IPS-18a (cell line): ENCODE measurements around the gene NARS2.
"Not testable (repeated sequence)": the region's sequence is repeated elsewhere in the genome, so short reads cannot be mapped to it uniquely, and the experiment has no call there.

Experiments used
- H3K27ac ChIP-seq: one replicate; pipeline ENCODE4 v1.5.1; 2013; ENCODE audit warnings: low read length
- H3K27me3 ChIP-seq: one replicate; pipeline ENCODE4 v1.6.1; 2013; ENCODE audit warnings: mild to moderate bottlenecking, low read length; ENCODE audit not compliant: control insufficient read depth, insufficient read depth
- H3K36me3 ChIP-seq: one replicate; pipeline ENCODE4 v1.6.1; 2013; ENCODE audit warnings: low read depth, low read length; ENCODE audit not compliant: control insufficient read depth
- H3K4me1 ChIP-seq: one replicate; pipeline ENCODE4 v1.6.1; 2013; ENCODE audit warnings: low read depth, low read length; ENCODE audit not compliant: control insufficient read depth
- H3K4me3 ChIP-seq: one replicate; pipeline ENCODE4 v1.5.1; 2013; ENCODE audit warnings: low read length
- H3K9ac ChIP-seq: one replicate; pipeline ENCODE4 v1.6.1; 2013; ENCODE audit warnings: mild to moderate bottlenecking, low read length, moderate library complexity
- H3K9me3 ChIP-seq: one replicate; pipeline ENCODE4 v1.6.1; 2013; ENCODE audit warnings: low read depth, low read length; ENCODE audit not compliant: control insufficient read depth

The NARS2 gene

GRCh38 chr11:78539506-78539905, 35.2 kb downstream of the NARS2 start:
- Histone ChIP-seq H3K27ac (no peak overlapping the region), H3K4me1 (no peaks in the 10 kb centered on the region), H3K4me3 (no peak overlapping the region), H3K27me3 (no peaks in the 10 kb centered on the region), H3K36me3 (peaks cover 6% of the 10 kb centered on the region), H3K9me3 (no peaks in the 10 kb centered on the region), H3K9ac (no peak overlapping the region)

GRCh38 chr11:78536933-78537332, 37.7 kb downstream of the NARS2 start:
- no peak overlapping the region for H3K9ac ChIP-seq
- no peaks in the 10 kb centered on the region for H3K9me3 ChIP-seq
- no peaks in the 10 kb centered on the region for H3K4me1 ChIP-seq
- H3K36me3 ChIP-seq = peaks cover 6% of the 10 kb centered on the region
- H3K4me3 ChIP-seq = no peak overlapping the region
- no peaks in the 10 kb centered on the region for H3K27me3 ChIP-seq
- no peak overlapping the region for H3K27ac ChIP-seq

GRCh38 chr11:78535920-78536319, 38.7 kb downstream of the NARS2 start:
- H3K27ac ChIP-seq = no peak overlapping the region
- no peak overlapping the region for H3K9ac ChIP-seq
- H3K27me3 ChIP-seq = no peaks in the 10 kb centered on the region
- H3K9me3 ChIP-seq = no peaks in the 10 kb centered on the region
- H3K36me3 ChIP-seq = peaks cover 6% of the 10 kb centered on the region
- H3K4me1 ChIP-seq = no peaks in the 10 kb centered on the region
- no peak overlapping the region for H3K4me3 ChIP-seq

- no peaks in the 10 kb centered on the region for H3K9me3 ChIP-seq
- no peaks in the 10 kb centered on the region for H3K4me1 ChIP-seq
- H3K4me3 ChIP-seq = no peak overlapping the region
- H3K9ac ChIP-seq = no peak overlapping the region
- H3K27ac ChIP-seq = no peak overlapping the region
- no peaks in the 10 kb centered on the region for H3K27me3 ChIP-seq
- H3K36me3 ChIP-seq = peaks cover 6% of the 10 kb centered on the region
These were observed 39.6 kb downstream of the NARS2 start for GRCh38 chr11:78535027-78535426.

GRCh38 chr11:78533399-78533798, 41.3 kb downstream of the NARS2 start:
- H3K27ac ChIP-seq = no peak overlapping the region

GRCh38 chr11:78532991-78533390, 41.7 kb downstream of the NARS2 start:
- Histone ChIP-seq H3K27ac (no peak overlapping the region), H3K4me3 (no peak overlapping the region), H3K9me3 (no peaks in the 10 kb centered on the region), H3K4me1 (no peaks in the 10 kb centered on the region), H3K27me3 (no peaks in the 10 kb centered on the region), H3K9ac (no peak overlapping the region), H3K36me3 (peaks cover 6% of the 10 kb centered on the region)

More at GRCh38 chr11:78533399-78533798, 41.3 kb downstream of the NARS2 start:
- H3K4me3 ChIP-seq = no peak overlapping the region
- no peaks in the 10 kb centered on the region for H3K27me3 ChIP-seq
- no peak overlapping the region for H3K9ac ChIP-seq
- H3K4me1 ChIP-seq = no peaks in the 10 kb centered on the region
- peaks cover 6% of the 10 kb centered on the region for H3K36me3 ChIP-seq
- no peaks in the 10 kb centered on the region for H3K9me3 ChIP-seq

GRCh38 chr11:78526497-78527146, 48.0 kb downstream of the NARS2 start:
- H3K27me3 ChIP-seq = no peaks in the 10 kb centered on the region
- no peak overlapping the region for H3K4me3 ChIP-seq
- H3K9ac ChIP-seq = no peak overlapping the region
- H3K36me3 ChIP-seq = no peaks in the 10 kb centered on the region
- H3K4me1 ChIP-seq = no peaks in the 10 kb centered on the region
- no peaks in the 10 kb centered on the region for H3K9me3 ChIP-seq
- H3K27ac ChIP-seq = no peak overlapping the region

- Histone ChIP-seq H3K9ac (no peak overlapping the region), H3K27me3 (no peaks in the 10 kb centered on the region), H3K9me3 (no peaks in the 10 kb centered on the region), H3K4me3 (no peak overlapping the region), H3K36me3 (no peaks in the 10 kb centered on the region), H3K27ac (no peak overlapping the region), H3K4me1 (no peaks in the 10 kb centered on the region)
These were observed 48.9 kb downstream of the NARS2 start for GRCh38 chr11:78525720-78526119.

GRCh38 chr11:78520230-78520629, 54.4 kb downstream of the NARS2 start:
- Histone ChIP-seq H3K4me3 (no peak overlapping the region), H3K9me3 (no peaks in the 10 kb centered on the region), H3K27ac (no peak overlapping the region), H3K4me1 (peaks cover under 1% of the 10 kb centered on the region), H3K9ac (no peak overlapping the region), H3K27me3 (no peaks in the 10 kb centered on the region), H3K36me3 (no peaks in the 10 kb centered on the region)

- peaks cover 5% of the 10 kb centered on the region for H3K4me1 ChIP-seq
- H3K9ac ChIP-seq = no peak overlapping the region
- no peaks in the 10 kb centered on the region for H3K36me3 ChIP-seq
- H3K27ac ChIP-seq = no peak overlapping the region
- no peaks in the 10 kb centered on the region for H3K27me3 ChIP-seq
- H3K9me3 ChIP-seq = no peaks in the 10 kb centered on the region
- H3K4me3 ChIP-seq = no peak overlapping the region
These were observed 58.4 kb downstream of the NARS2 start for GRCh38 chr11:78516281-78516680.

- Histone ChIP-seq H3K4me1 (peaks cover 5% of the 10 kb centered on the region), H3K27me3 (no peaks in the 10 kb centered on the region), H3K9me3 (no peaks in the 10 kb centered on the region), H3K27ac (no peak overlapping the region), H3K4me3 (no peak overlapping the region), H3K9ac (no peak overlapping the region), H3K36me3 (no peaks in the 10 kb centered on the region)
These were observed 59.7 kb downstream of the NARS2 start for GRCh38 chr11:78514922-78515502.

- H3K9ac ChIP-seq, H3K4me3 ChIP-seq, H3K9me3 ChIP-seq, H3K27me3 ChIP-seq, H3K27ac ChIP-seq, H3K36me3 ChIP-seq, H3K4me1 ChIP-seq: not testable (repeated sequence)
These were observed 61.6 kb downstream of the NARS2 start for GRCh38 chr11:78513085-78513484.
